Natural killer cell (primary cell): ENCODE data around the gene TYRO3. TPM values are rescaled to one million over a fixed set of nuclear protein-coding genes. Genes with fewer than 3 reads are reported as not detected.

Source experiments
- ATAC-seq, 3 donors: fragments of 150-1000 bp in 2 of 3; fragments of 200-7000 bp in 1 of 3; cut with Tn5 transposase; 1 replicate in 1 of 3; 2 replicates in 2 of 3; pipeline ENCODE4 v1.10.0; 2021; ENCODE audit warnings: mild to moderate bottlenecking in 2 of 3, moderate library complexity in 2 of 3
- DNase-seq, 2 donors: peaks; one replicate each; pipeline versions ENCODE4 v3.0.0 to v3.0.0-alpha.2; 2013 to 2021; ENCODE audit warnings: mixed read lengths in 1 of 2
- H3K27ac ChIP-seq: one replicate; pipeline ENCODE4 v1.5.1; 2013; ENCODE audit warnings: mild to moderate bottlenecking, low read length
- H3K27me3 ChIP-seq: one replicate; pipeline ENCODE4 v1.6.1; 2013; ENCODE audit warnings: low read length; ENCODE audit not compliant: control insufficient read depth, insufficient read depth
- H3K36me3 ChIP-seq: one replicate; pipeline ENCODE4 v1.6.1; 2013; ENCODE audit warnings: low read length; ENCODE audit not compliant: control insufficient read depth, insufficient read depth
- H3K4me1 ChIP-seq: one replicate; pipeline ENCODE4 v1.6.1; 2013; ENCODE audit warnings: low read length; ENCODE audit not compliant: control insufficient read depth, insufficient read depth
- H3K4me3 ChIP-seq: one replicate; pipeline ENCODE4 v1.5.1; 2013; ENCODE audit warnings: low read length
- H3K9me3 ChIP-seq: one replicate; pipeline ENCODE4 v1.6.1; 2013; ENCODE audit warnings: low read length; ENCODE audit not compliant: control insufficient read depth, insufficient read depth
- H3K27ac Mint-ChIP-seq, 2 donors: one replicate each; pipeline ENCODE4 v1.8.0; 2022; ENCODE audit warnings: mild to moderate bottlenecking in 2 of 2, mixed read lengths in 2 of 2, moderate library complexity in 1 of 2
- H3K27me3 Mint-ChIP-seq, 2 donors: one replicate each; pipeline ENCODE4 v1.8.0; 2022; ENCODE audit warnings: low read depth in 2 of 2, mixed read lengths in 2 of 2
- H3K36me3 Mint-ChIP-seq: one replicate; pipeline ENCODE4 v1.8.0; 2022; ENCODE audit warnings: mixed read lengths
- H3K4me1 Mint-ChIP-seq, 2 donors: one replicate each; pipeline ENCODE4 v1.8.0; 2022; ENCODE audit warnings: mixed read lengths in 2 of 2
- H3K4me3 Mint-ChIP-seq: one replicate; pipeline ENCODE4 v1.8.0; 2022; ENCODE audit warnings: mild to moderate bottlenecking, moderate library complexity, mixed read lengths
- H3K9me3 Mint-ChIP-seq, 2 donors: one replicate each; pipeline ENCODE4 v1.8.0; 2022; ENCODE audit warnings: mixed read lengths in 2 of 2
- CTCF ChIP-seq: fragments of 200-600 bp; IDR thresholded peaks from one replicate; pipeline ENCODE4 v1.8.0; 2022; ENCODE audit warnings: antibody characterized with exemption
- WGBS: methylation state at CpG from one replicate; pipeline ENCODE4 v1.1.7; 2013; ENCODE audit warnings: missing lambda C conversion rate; ENCODE audit not compliant: insufficient coverage; 5-methylcytosine and 5-hydroxymethylcytosine counted together
- intact Hi-C: fragments of 100-400 bp; cut with micrococcal nuclease; formaldehyde crosslinking; loops from one replicate; pipeline ENCODE4 v1.14.2; 2022
- total RNA-seq, 4 donors: library from RNA; stranded (reverse); fragments of 120-200 nt in 1 of 4; gene quantifications; one replicate each; pipeline versions ENCODE4 v1.2.3 to v1.2.4, GENCODE V29; 2013 to 2022

Gene TYRO3
- under 1 TPM; 0.25 to 0.80 (median 0.36) TPM for total RNA-seq
- 0.34 TPM for total RNA-seq (2013)

GRCh38 chr15:41558400-41559238, at the start of gene TYRO3:
TYRO3 (plus strand) TSS chr15:41559212; CDS start chr15:41559258, 46 bp downstream.
- Histone ChIP-seq H3K36me3 (no peaks in the 10 kb centered on the region), H3K27me3 (peaks cover 23% of the 10 kb centered on the region), H3K27ac (peak within 1 kb of the TSS; percentile 10), H3K4me3 (peak within 1 kb of the TSS; percentile 7), H3K9me3 (no peaks in the 10 kb centered on the region), H3K4me1 (peaks cover 21% of the 10 kb centered on the region)
- intact Hi-C loops: loop anchor here (1.0 to 5.0 kb wide), 5 partner anchors 14 to 344 kb away; partner anchors contain the start of genes MAPKBP1, MGA and RPAP1
- TF ChIP-seq CTCF: no peak
- Mint-ChIP-seq H3K36me3 (no peaks in the 10 kb centered on the region), H3K9me3 (no peaks in the 10 kb centered on the region), H3K27ac (peak within 1 kb of the TSS; percentile 90 to 95), H3K4me1 (peaks cover 11 to 26% of the 10 kb centered on the region in 2 donors), H3K4me3 (peak within 1 kb of the TSS; percentile 94), H3K27me3 (peaks cover 0 to 29% of the 10 kb centered on the region in 2 donors)
- DNase-seq (peak; percentile 71 to 80), ATAC-seq (peak; percentile 47 to 63 (median 48))
- WGBS: 1% methylated on average over 81 of the region's 81 CpGs

- Mint-ChIP-seq H3K27me3 (peaks cover 0 to 19% of the 10 kb centered on the region in 2 donors), H3K4me1 (peaks cover 25 to 26% of the 10 kb centered on the region in 2 donors), H3K36me3 (no peaks in the 10 kb centered on the region), H3K9me3 (no peaks in the 10 kb centered on the region), H3K27ac (no peak overlapping the region), H3K4me3 (no peak overlapping the region)
- intact Hi-C loops: no loop called here
- H3K27me3 ChIP-seq: peaks cover 16% of the 10 kb centered on the region
- H3K36me3 ChIP-seq: no peaks in the 10 kb centered on the region
- ATAC-seq (no peak), DNase-seq (no peak)
- no peak overlapping the region for H3K27ac ChIP-seq
- no peak for TF ChIP-seq CTCF
- peaks cover 34% of the 10 kb centered on the region for H3K4me1 ChIP-seq
- WGBS: 86% methylated on average over 7 of the region's 7 CpGs
- no peaks in the 10 kb centered on the region for H3K9me3 ChIP-seq
- H3K4me3 ChIP-seq: no peak overlapping the region
These were observed 48.3 kb upstream of the TYRO3 start for GRCh38 chr15:41510728-41511127.

GRCh38 chr15:41511331-41511898, 47.6 kb upstream of the TYRO3 start:
- H3K27ac ChIP-seq: no peak overlapping the region
- no peaks in the 10 kb centered on the region for H3K9me3 ChIP-seq
- Mint-ChIP-seq H3K36me3 (no peaks in the 10 kb centered on the region), H3K27ac (no peak overlapping the region), H3K4me3 (no peak overlapping the region), H3K9me3 (no peaks in the 10 kb centered on the region), H3K4me1 (peaks cover 25 to 26% of the 10 kb centered on the region in 2 donors), H3K27me3 (peaks cover 0 to 19% of the 10 kb centered on the region in 2 donors)
- H3K27me3 ChIP-seq: peaks cover 16% of the 10 kb centered on the region
- intact Hi-C loops: no loop called here
- TF ChIP-seq CTCF: no peak
- H3K4me3 ChIP-seq: no peak overlapping the region
- ATAC-seq (no peak), DNase-seq (no peak)
- 13% methylated on average over 56 of the region's 56 CpGs for WGBS
- peaks cover 34% of the 10 kb centered on the region for H3K4me1 ChIP-seq
- H3K36me3 ChIP-seq: no peaks in the 10 kb centered on the region
